HG02763 (cell line): ENCODE results near the gene MOV10.

ENCODE experiments used
- ATAC-seq: cut with Tn5 transposase; IDR thresholded peaks from one replicate; pipeline ENCODE4 v1.9.1; 2021; ENCODE audit warnings: mild to moderate bottlenecking, moderate library complexity; ENCODE audit not compliant: unreplicated experiment

The MOV10 gene

DNA sequence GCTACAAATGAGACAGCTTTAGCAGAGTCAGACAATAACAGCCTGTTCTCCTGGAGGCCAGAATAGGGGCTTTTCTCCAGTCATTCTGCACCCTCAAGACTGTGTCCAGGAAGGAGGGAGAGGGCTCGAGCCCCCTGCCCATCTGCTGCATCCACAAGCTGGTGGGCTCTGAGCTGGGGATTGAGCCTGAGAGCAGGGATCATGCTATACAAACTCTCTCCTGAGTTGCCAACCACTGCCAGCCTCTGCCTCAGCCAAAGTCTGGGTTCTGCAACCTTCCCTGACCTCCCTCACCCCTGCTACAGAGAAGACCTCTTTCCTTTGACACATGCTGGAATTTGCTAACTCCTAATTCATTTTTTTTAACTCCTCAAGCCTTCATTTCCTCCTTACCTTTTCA lies 55.5 kb downstream of the MOV10 start:
- no peak for ATAC-seq

- ATAC-seq, result no peak
Measured at GRCh38 chr1:112731451-112731850, 57.0 kb downstream of the MOV10 start.

GRCh38 chr1:112735752-112736151 lies 61.3 kb downstream of the MOV10 start:
- no peak for ATAC-seq

DNA sequence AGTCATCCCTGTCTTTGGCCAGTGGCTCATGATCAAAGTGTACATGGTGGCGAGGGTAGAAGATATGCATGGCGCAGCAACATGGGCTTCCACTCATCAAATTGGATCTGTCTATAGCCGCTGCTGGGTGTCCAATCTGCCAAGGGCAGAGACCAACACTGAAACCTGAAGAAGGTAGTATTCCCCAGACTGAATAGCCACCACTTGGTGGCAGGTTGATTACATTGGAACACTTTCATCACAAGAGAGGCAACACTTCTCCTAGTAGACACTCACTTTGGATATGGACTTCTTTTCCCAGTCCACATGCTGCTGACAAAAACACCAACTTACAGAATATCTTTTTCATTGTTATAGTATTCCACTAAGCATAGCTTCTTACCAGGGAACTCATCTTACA lies 63.1 kb downstream of the MOV10 start:
- no peak for ATAC-seq

DNA sequence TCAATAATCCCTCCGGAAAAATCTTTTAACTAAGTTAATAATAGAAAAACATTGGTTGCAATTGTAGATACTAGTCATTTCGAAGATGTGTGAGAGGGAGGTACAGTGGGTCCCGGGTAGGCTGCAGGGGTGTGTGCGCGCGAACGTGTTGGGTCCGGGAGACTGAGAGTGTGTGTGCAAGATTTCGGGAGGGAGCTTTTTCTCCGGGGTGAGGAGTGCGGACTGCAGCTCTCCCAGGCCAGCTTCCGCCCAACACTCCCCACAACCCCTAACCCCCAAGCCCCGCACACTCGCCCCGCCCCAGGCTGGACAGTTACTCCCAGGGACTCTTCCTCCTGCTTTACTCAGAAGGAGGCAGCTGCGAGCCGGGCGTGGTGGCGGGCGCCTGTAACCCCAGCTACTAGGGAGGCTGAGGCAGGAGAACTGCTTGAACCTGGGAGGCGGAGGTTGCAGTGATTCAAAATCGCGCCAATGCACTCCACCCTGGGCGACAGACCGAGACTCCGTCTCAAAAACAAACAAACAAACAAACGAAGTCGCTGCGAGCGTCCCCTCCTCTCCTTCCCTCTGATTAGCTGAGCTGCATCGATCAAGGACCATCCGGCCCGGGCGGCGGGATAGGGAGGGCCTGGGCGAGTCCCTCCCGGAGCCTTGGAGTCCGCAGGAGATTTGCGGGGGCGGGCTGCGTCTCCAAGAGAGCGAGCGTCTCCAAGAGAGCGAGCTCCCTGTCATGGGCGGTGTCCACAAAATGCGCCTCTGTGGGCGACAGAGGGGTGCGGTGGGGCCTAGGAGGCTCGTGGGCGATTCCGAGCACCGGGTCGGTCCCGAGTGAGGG lies 68.9 kb downstream of the MOV10 start:
- ATAC-seq, result no peak

- no peak for ATAC-seq
Measured at GRCh38 chr1:112744009-112744578, 69.6 kb downstream of the MOV10 start.

DNA sequence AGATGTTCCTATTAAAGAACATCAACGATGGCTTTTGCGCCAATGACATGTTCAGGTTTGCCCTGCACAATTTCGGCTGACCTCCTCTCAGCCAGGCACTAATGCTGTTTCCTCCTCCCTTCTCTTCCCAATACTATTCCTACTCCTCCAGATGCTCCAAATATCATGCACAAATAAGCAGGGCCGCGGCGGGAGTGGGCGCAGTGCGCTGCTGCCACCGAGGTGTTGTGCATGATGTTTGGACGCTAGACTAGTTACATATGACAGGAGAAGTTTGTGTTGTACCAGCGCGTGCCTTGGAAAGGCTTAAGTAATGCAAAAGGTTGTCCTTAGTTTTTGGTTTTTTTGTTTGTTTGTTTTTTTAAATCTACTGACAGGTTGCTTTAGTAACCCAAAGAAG lies 73.9 kb downstream of the MOV10 start:
- no peak for ATAC-seq
